Measurements from ENCODE around the gene TNFAIP6.
"Not testable (repeated sequence)": the region's sequence is repeated elsewhere in the genome, so short reads cannot be mapped to it uniquely, and the experiment has no call there.

TNFAIP6 gene

GRCh38 chr2:151357359-151357758, at the start of gene TNFAIP6:
Gene TNFAIP6, plus strand, starts transcription at chr2:151357592. Its CDS starts 75 bp downstream, at chr2:151357667.
- DNase-seq (ENCODE audit: low read depth): no peak

GRCh38 chr2:151310313-151310712, 47.1 kb upstream of the TNFAIP6 start:
- DNase-seq (ENCODE audit: low read depth): not testable (repeated sequence)

DNA sequence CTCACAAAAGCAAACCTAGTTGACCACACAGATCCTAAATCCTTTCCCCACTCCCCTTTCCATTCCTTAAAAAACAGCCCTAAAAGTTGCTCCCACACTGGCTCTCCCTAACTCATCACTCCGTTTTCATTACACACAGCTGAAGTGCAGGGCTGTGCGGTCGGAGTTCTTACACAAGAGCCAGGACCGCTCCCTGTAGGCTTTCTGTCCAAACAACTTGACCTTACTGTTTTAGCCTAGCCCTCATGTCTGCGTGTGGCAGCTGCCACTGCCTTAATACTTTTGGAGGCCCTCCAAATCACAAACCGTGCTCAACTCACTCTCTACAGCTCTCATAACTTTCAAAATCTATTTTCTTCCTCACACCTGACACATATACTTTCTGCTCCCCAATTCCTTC, 45.0 kb upstream of the TNFAIP6 start:
- not testable (repeated sequence) for DNase-seq (ENCODE audit: low read depth)

DNA sequence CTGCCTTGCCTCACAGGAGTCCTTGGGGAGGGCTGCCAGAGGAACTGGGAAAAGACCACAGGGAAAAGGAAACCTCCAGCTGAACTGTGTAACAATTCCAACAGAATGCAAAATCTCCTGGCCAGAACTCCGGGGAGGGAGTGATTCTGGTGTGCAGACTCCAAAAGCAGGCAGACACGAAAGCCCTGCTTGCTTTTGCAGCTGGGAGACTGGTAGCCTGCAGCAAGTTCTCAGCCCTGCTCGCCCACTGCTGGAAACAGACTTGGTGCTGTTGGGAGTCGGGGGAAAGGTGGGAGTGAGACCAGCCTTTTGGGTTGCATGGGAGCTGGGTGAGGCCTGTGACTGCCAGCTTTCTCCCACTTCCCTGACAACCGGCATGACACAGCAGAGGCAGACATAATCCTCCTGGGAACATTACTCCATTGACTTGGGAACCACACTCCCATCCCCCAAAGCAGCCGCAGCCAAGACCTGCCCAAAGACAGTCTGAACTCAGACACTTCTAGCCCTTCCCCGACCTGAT, 42.0 kb upstream of the TNFAIP6 start:
- no peak for DNase-seq (ENCODE audit: low read depth)

DNA sequence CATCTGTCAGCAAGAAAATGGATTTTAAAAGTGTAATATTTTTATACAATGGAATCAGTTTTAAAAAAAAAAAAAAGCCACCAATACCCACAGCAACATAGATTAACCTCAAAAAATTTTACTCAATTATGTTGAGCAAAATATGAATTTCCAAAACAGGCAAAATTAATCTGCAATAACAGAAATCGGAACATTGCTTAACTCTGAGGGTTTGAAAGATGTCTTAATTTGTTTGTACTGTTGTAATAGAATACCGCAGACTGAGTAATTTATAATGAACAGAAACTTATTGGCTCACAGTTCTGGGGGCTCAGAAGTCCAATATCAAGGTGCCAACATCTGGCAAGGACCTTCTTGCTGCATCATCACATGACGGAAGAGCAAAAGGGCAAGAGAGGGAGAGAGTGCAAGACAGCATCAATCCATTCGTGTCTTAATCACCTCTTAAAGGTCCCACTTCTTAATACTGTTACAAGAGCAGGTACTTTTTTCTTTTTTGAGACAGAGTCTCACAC, 31.8 kb upstream of the TNFAIP6 start:
- no peak for DNase-seq (ENCODE audit: low read depth)

DNA sequence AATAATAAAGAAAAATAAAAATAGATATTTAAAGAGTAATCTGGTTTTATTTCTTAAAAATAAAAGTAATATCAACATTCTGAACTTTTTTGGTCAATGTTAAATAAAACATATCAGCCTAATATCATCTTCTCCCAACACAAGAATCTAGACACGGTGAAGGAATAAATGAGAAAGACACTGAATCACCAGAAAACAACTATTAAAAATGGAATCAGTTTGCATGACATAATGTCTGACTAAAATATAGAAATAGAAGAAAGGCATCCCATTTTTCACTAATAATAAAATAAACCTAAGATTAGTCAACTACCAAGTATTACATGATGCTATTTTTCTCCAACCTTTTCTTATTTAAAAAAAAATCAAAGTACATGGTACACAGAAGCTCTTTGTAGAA, 30.8 kb upstream of the TNFAIP6 start:
- no peak for DNase-seq (ENCODE audit: low read depth)

GRCh38 chr2:151329998-151330397, 27.4 kb upstream of the TNFAIP6 start:
- DNase-seq (ENCODE audit: low read depth): no peak

GRCh38 chr2:151333083-151333482, 24.3 kb upstream of the TNFAIP6 start:
- no peak for DNase-seq (ENCODE audit: low read depth)

DNA sequence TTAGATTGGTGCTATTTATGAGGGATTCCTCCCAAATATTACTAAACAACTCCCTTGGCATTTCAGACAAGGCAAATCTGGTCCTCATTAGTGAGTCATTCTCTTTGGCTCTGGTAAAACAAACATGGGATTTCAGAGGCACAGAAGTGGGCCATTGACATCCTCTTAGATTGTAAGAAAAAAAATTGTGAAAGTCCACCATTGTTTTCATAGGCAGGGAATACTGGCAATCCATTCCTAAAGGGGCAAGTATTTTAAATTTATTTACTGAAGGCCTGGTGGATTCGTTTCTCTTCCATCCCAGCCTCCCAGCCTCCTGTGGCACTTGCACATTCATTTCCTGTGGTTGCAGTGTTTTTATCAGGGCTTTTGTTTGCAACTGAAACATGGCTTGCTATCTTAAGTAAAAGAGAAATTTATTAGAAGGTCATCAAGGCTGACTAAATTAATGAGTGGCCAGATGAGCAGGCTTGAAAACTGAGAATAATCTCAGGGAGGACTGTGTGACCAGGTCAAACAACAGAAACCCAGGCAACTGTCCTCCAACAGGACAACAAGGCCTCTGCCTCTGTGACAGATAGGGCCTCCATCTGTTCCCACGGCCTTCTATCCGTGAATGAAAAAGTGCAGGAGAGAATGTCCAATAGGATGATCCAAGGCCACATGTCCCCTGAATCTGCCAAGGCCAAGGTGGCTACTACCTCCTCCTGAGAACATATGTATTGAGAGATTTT, 23.1 kb upstream of the TNFAIP6 start:
- no peak for DNase-seq (ENCODE audit: low read depth)

GRCh38 chr2:151336863-151337371, 20.5 kb upstream of the TNFAIP6 start:
- DNase-seq (ENCODE audit: low read depth): no peak

- no peak for DNase-seq (ENCODE audit: low read depth)
Observed at GRCh38 chr2:151337643-151338042, 19.7 kb upstream of the TNFAIP6 start.

GRCh38 chr2:151338115-151338514, 19.3 kb upstream of the TNFAIP6 start:
- DNase-seq (ENCODE audit: low read depth): no peak

DNA sequence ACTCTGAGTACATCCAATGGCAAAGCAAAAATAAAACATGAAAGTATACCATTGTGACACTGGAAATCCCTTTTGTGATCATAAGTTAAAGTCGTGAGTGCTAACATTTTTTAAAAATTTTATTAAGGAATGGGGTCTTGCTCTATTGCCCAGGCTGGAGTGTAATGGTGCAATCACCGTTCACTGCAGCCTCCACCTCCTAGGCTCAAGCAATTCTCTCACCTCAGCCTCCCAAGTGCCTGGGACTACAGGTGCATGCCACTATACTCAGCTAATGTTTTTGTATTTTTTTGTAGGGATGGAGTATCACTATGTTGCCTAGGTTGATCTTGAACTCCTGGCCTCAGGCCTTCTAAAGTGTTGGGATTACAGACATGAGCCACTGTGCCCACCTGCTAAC, 14.3 kb upstream of the TNFAIP6 start:
- no peak for DNase-seq (ENCODE audit: low read depth)

DNA sequence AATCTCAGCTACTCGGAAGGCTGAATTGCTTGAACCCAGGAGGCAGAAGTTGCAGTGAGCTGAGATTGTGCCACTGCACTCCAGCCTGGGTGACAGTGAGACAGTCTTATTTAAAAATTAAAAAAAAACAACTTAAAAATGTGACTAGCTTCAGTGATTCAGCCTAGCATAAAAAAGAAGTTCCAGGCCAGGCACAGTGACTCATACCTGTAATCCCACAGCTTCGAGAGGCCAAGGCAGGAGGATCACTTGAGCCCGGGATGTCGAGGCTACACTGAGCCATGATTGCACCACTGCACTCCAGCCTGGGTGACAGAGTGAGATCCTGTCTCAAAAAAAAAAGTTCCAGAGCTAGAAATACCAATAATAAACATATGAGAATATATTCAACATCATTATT, 13.2 kb upstream of the TNFAIP6 start:
- DNase-seq (ENCODE audit: low read depth): not testable (repeated sequence)

- DNase-seq (ENCODE audit: low read depth): no peak
Observed at GRCh38 chr2:151344906-151345305, 12.5 kb upstream of the TNFAIP6 start.

DNA sequence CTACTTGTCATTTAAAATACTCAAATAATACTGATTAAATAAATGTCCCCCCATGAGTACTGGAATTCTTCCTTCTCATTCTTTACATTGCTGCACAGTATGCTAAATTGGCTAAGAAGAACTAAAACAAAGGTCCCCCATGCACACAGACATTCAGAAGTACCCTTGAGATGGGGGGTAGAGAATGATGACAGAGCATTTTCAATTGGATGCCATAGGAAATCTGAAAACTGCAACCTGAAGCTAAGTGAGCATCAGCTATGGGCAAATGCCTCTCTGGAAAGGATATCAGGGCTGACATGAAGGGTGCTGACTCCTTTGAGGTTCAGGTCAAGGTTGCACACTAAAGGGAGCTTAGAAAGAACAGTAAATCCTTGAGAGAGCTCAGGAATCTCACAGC, 10.1 kb upstream of the TNFAIP6 start:
- DNase-seq (ENCODE audit: low read depth): no peak

GRCh38 chr2:151347906-151348305, 9.5 kb upstream of the TNFAIP6 start:
- DNase-seq (ENCODE audit: low read depth): no peak

DNA sequence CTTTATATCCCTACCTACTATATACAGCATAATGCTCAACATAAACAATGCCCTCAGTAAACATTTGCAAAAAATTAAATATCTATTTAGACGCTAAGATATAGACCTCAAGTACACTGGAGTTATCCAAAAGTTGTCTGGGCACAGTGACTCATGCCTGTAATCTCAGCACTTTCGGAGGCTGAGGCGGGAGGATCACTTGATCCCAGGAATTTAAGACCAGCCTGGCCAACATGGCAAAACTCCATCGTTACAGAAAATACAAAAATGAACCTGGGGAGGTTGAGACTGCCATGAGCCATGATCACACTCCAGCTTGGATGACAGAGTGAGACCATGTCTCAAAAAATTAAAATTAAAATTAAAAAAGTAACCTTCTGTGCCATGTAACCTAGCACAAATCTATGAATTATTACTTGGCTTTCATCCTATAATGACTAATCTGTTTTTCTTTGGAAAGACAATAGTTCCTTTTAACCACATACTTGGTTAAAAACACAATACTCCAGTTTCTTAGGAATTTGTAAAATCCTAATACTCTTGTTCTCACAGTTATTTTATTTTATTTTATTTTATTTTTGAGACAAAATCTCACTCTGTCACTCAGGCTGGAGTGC, 6.7 kb upstream of the TNFAIP6 start:
- DNase-seq (ENCODE audit: low read depth): no peak

DNA sequence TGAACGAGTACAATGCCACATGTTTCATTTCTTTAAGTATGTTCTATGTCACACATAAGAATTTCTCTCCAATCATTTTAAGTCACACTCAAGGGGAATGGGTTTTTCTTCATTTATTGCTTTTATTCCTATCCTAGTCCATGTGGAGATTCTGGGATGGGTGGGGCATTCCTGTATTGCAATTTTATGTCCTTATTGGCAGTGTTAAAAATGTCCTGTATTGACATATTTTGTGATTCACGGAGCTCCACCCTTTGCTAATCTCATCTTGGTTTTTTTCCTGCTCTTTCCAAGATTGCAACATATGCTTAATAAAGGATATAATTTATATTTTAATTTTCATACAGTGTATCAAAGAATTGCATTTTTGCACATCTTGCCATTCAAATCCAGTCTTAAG, 3.4 kb upstream of the TNFAIP6 start:
- no peak for DNase-seq (ENCODE audit: low read depth)

- DNase-seq (ENCODE audit: low read depth): no peak
Observed at GRCh38 chr2:151354807-151355206, 2.6 kb upstream of the TNFAIP6 start.

- DNase-seq (ENCODE audit: low read depth): no peak
Observed at GRCh38 chr2:151358166-151358970, 976 bp downstream of the TNFAIP6 start.

DNA sequence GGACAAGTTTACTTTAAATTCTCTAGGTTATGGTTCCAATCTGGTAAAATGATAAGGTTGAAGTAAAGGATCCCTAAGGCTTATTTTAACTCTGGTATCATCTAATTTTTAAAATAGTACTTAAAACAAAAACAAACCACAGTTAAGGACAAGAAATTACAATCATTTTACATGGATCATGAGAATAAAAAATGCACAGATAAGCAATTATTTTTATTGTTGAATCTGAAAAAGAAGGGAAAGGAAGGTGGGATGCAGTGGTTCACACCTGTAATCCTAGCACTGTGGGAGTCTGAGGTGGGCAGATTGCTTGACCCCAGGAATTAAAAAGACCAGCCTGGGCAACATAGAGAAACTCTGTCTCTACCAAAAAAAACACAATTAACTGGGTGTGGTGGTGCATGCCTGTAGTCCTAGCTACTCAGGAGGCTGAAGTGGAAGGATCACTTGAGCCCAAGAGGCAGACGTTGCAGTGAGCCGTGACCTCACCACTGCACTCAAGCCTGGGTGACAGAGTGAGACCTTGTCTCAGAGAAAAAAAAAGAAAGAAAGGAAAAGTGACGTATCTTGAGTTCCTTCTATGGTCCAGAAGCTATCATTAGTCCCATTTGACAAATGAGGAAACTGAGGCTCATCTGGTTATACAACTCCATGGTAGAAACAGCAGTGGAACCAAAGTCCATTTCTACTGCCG, 2.5 kb downstream of the TNFAIP6 start:
- DNase-seq (ENCODE audit: low read depth): no peak
